Erythroblast (primary cell): Measurements from ENCODE around the gene FARP1.

Experiments
- GATA1 ChIP-seq: IDR thresholded peaks from 2 replicates; pipeline ENCODE4 v1.6.1; 2011; ENCODE audit warnings: low read depth, mild to moderate bottlenecking, control low read depth, low read length, moderate library complexity
- POLR2A ChIP-seq: IDR thresholded peaks from 2 replicates; pipeline ENCODE4 v1.6.1; 2011; ENCODE audit warnings: mild to moderate bottlenecking, low read length

GRCh38 chr13:98221234-98221633 lies 78.3 kb downstream of the FARP1 start:
- no peak for TF ChIP-seq POLR2A
- TF ChIP-seq GATA1: no peak
